BLaER1 treated with 17β-estradiol and CSF1 and Interleukin-3, amounts not matched to agents 10 nM and 100 nM (cell line): Measurements from ENCODE around the gene FRMD8.

Experiments
- H3K27ac ChIP-seq, 11 experiments: shearing (Covaris generic); formaldehyde crosslinking; 2 replicates each; pipeline ENCODE4 v1.8.1; 2022
- H3K27me3 ChIP-seq, 11 experiments: shearing (Covaris generic); formaldehyde crosslinking; 2 replicates each; pipeline ENCODE4 v1.8.1; 2022
- H3K36me3 ChIP-seq, 11 experiments: shearing (Covaris generic); formaldehyde crosslinking; 2 replicates each; pipeline ENCODE4 v1.8.1; 2022
- H3K4me1 ChIP-seq, 10 experiments: shearing (Covaris generic); formaldehyde crosslinking; 2 replicates each; pipeline ENCODE4 v1.8.1; 2022
- H3K4me2 ChIP-seq, 11 experiments: shearing (Covaris generic); formaldehyde crosslinking; 2 replicates each; pipeline ENCODE4 v1.8.1; 2022
- H3K4me3 ChIP-seq, 10 experiments: shearing (Covaris generic); formaldehyde crosslinking; 2 replicates each; pipeline ENCODE4 v1.8.1; 2022
- H3K9ac ChIP-seq, 11 experiments: shearing (Covaris generic); formaldehyde crosslinking; 2 replicates each; pipeline ENCODE4 v1.8.1; 2022
- H3K9me3 ChIP-seq, 11 experiments: shearing (Covaris generic); formaldehyde crosslinking; replicated peaks in 1 of 11; 2 replicates each; pipeline ENCODE4 v1.8.1; 2022
- H4K20me1 ChIP-seq, 11 experiments: shearing (Covaris generic); formaldehyde crosslinking; 2 replicates each; pipeline ENCODE4 v1.8.1; 2022
- Cebpa-rat ChIP-seq, 11 experiments: shearing (Covaris generic); IDR thresholded peaks; 2 replicates each; pipeline ENCODE4 v1.8.1; 2022

The FRMD8 gene

GRCh38 chr11:65434667-65435410 is 48.4 kb downstream of the FRMD8 start:
- H3K27me3 ChIP-seq: no peaks in the 10 kb centered on the region
- H3K9me3 ChIP-seq: no peaks in the 10 kb centered on the region
- peak overlapping the region in 8 of 11 experiments; percentile 1 to 93 (median 20); a peak in 10 of 22 replicates for H3K4me2 ChIP-seq
- H3K4me3 ChIP-seq: peak overlapping the region in 2 of 10 experiments; percentile 21 to 25; a peak in 3 of 20 replicates
- H4K20me1 ChIP-seq: peaks cover 29 to 100% (median 89%) of the 10 kb centered on the region in 11 experiments
- H3K27ac ChIP-seq: peak overlapping the region in 3 of 11 experiments; percentile 23 to 27 (median 27); a peak in 3 of 22 replicates
- H3K36me3 ChIP-seq: peaks cover 41 to 97% (median 48%) of the 10 kb centered on the region in 11 experiments
- TF ChIP-seq Cebpa-rat (IDR thresholded peaks at IDR 0.05): no peak
- H3K9ac ChIP-seq: peak overlapping the region in 4 of 11 experiments; percentile 0 to 72 (median 21); a peak in 2 of 22 replicates
- peaks cover 59 to 97% (median 76%) of the 10 kb centered on the region in 10 experiments for H3K4me1 ChIP-seq

GRCh38 chr11:65435411-65435931 is 49.0 kb downstream of the FRMD8 start:
- Histone ChIP-seq H3K27me3 (no peaks in the 10 kb centered on the region), H3K27ac (peak overlapping the region in 5 of 11 experiments; percentile 11 to 55 (median 33); a peak in 9 of 22 replicates), H3K4me2 (peak overlapping the region in 5 of 11 experiments; percentile 8 to 93 (median 36); a peak in 7 of 22 replicates), H4K20me1 (peaks cover 22 to 100% (median 86%) of the 10 kb centered on the region in 11 experiments), H3K4me3 (peak overlapping the region in 2 of 10 experiments; percentile 21 to 25; a peak in 3 of 20 replicates), H3K4me1 (peaks cover 59 to 97% (median 76%) of the 10 kb centered on the region in 10 experiments), H3K9ac (peak overlapping the region in 6 of 11 experiments; percentile 0 to 72 (median 24); a peak in 4 of 22 replicates), H3K9me3 (no peaks in the 10 kb centered on the region), H3K36me3 (peaks cover 41 to 99% (median 48%) of the 10 kb centered on the region in 11 experiments)
- no peak for TF ChIP-seq Cebpa-rat (IDR thresholded peaks at IDR 0.05)

- Histone ChIP-seq H4K20me1 (peaks cover 17 to 100% (median 83%) of the 10 kb centered on the region in 11 experiments), H3K36me3 (peaks cover 41 to 98% (median 48%) of the 10 kb centered on the region in 11 experiments), H3K4me1 (peaks cover 59 to 97% (median 76%) of the 10 kb centered on the region in 10 experiments), H3K4me3 (peak overlapping the region in 1 of 10 experiments; percentile 21; a peak in 2 of 20 replicates), H3K9ac (peak overlapping the region in 7 of 11 experiments; percentile 6 to 72 (median 11); a peak in 5 of 22 replicates), H3K27me3 (no peaks in the 10 kb centered on the region), H3K27ac (peak overlapping the region in 7 of 11 experiments; percentile 11 to 55 (median 33); a peak in 13 of 22 replicates), H3K4me2 (peak overlapping the region in 5 of 11 experiments; percentile 8 to 93 (median 36); a peak in 8 of 22 replicates), H3K9me3 (no peaks in the 10 kb centered on the region)
- TF ChIP-seq Cebpa-rat (IDR thresholded peaks at IDR 0.05): no peak
Observed at GRCh38 chr11:65435981-65436411, 49.6 kb downstream of the FRMD8 start.

GRCh38 chr11:65436412-65437032 is 50.1 kb downstream of the FRMD8 start:
- TF ChIP-seq Cebpa-rat (IDR thresholded peaks at IDR 0.05): no peak
- Histone ChIP-seq H3K9ac (peak overlapping the region in 5 of 11 experiments; percentile 6 to 72 (median 37); a peak in 4 of 22 replicates), H4K20me1 (peaks cover 12 to 100% (median 81%) of the 10 kb centered on the region in 11 experiments), H3K4me2 (peak overlapping the region in 4 of 11 experiments; percentile 24 to 93 (median 62); a peak in 8 of 22 replicates), H3K27me3 (no peaks in the 10 kb centered on the region), H3K27ac (peak overlapping the region in 6 of 11 experiments; percentile 27 to 55 (median 33); a peak in 11 of 22 replicates), H3K4me3 (no peak overlapping the region; a peak in 1 of 20 replicates), H3K4me1 (peaks cover 59 to 97% (median 76%) of the 10 kb centered on the region in 10 experiments), H3K36me3 (peaks cover 41 to 98% (median 48%) of the 10 kb centered on the region in 11 experiments), H3K9me3 (no peaks in the 10 kb centered on the region)

- H4K20me1 ChIP-seq: peaks cover 20 to 100% (median 82%) of the 10 kb centered on the region in 11 experiments
- H3K9me3 ChIP-seq: no peaks in the 10 kb centered on the region
- H3K27me3 ChIP-seq: no peaks in the 10 kb centered on the region
- H3K4me1 ChIP-seq: peaks cover 59 to 97% (median 78%) of the 10 kb centered on the region in 10 experiments
- peak overlapping the region in 5 of 11 experiments; percentile 3 to 33 (median 15); a peak in 5 of 22 replicates for H3K27ac ChIP-seq
- no peak overlapping the region; a peak in 2 of 20 replicates for H3K4me3 ChIP-seq
- no peak for TF ChIP-seq Cebpa-rat (IDR thresholded peaks at IDR 0.05)
- H3K4me2 ChIP-seq: peak overlapping the region in 6 of 11 experiments; percentile 1 to 82 (median 64); a peak in 11 of 22 replicates
- H3K36me3 ChIP-seq: peaks cover 40 to 98% (median 46%) of the 10 kb centered on the region in 11 experiments
- H3K9ac ChIP-seq: peak overlapping the region in 2 of 11 experiments; percentile 41 to 58; a peak in 3 of 22 replicates
Observed at GRCh38 chr11:65437436-65438227, 51.2 kb downstream of the FRMD8 start.

- Histone ChIP-seq H3K36me3 (peaks cover 38 to 98% (median 43%) of the 10 kb centered on the region in 11 experiments), H3K4me3 (no peak overlapping the region; a peak in 2 of 20 replicates), H3K4me1 (peaks cover 61 to 97% (median 83%) of the 10 kb centered on the region in 10 experiments), H4K20me1 (peaks cover 22 to 100% (median 85%) of the 10 kb centered on the region in 11 experiments; a peak in 21 of 22 replicates), H3K27ac (peak overlapping the region in 8 of 11 experiments; percentile 81 to 91 (median 86); a peak in 10 of 22 replicates), H3K9ac (peak overlapping the region in 3 of 11 experiments; percentile 58 to 74 (median 61); a peak in 2 of 22 replicates), H3K27me3 (no peaks in the 10 kb centered on the region), H3K9me3 (no peaks in the 10 kb centered on the region), H3K4me2 (peak overlapping the region; percentile 69 to 93 (median 81); a peak in 18 of 22 replicates)
- no peak for TF ChIP-seq Cebpa-rat (IDR thresholded peaks at IDR 0.05)
Observed at GRCh38 chr11:65438257-65439151, 52.1 kb downstream of the FRMD8 start.
